GM19397 (cell line): Measurements from ENCODE around the gene ABCA1.
"Not testable (repeated sequence)": the region's sequence is repeated elsewhere in the genome, so short reads cannot be mapped to it uniquely, and the experiment has no call there.

Source experiments
- ATAC-seq: cut with Tn5 transposase; IDR thresholded peaks from one replicate; pipeline ENCODE4 v1.9.1; 2021; ENCODE audit warnings: mild to moderate bottlenecking, moderate library complexity; ENCODE audit not compliant: unreplicated experiment

Gene ABCA1

GRCh38 chr9:104772714-104773510 lies 155.0 kb downstream of the ABCA1 start:
- ATAC-seq, result peak; percentile 29

- ATAC-seq, result no peak
These were observed 158.3 kb downstream of the ABCA1 start for GRCh38 chr9:104769655-104770054.

- ATAC-seq, result not testable (repeated sequence)
These were observed 158.9 kb downstream of the ABCA1 start for GRCh38 chr9:104769029-104769428.

GRCh38 chr9:104767507-104767906 lies 160.4 kb downstream of the ABCA1 start:
- no peak for ATAC-seq

GRCh38 chr9:104766025-104766424 lies 161.9 kb downstream of the ABCA1 start:
- ATAC-seq, result no peak

GRCh38 chr9:104765138-104765537 lies 162.8 kb downstream of the ABCA1 start:
- peak; percentile 30 for ATAC-seq

GRCh38 chr9:104758974-104759373 lies 169.0 kb downstream of the ABCA1 start:
- ATAC-seq, result no peak

- peak; percentile 22 for ATAC-seq
These were observed 177.7 kb downstream of the ABCA1 start for GRCh38 chr9:104750185-104750767.

GRCh38 chr9:104748359-104749031 lies 179.5 kb downstream of the ABCA1 start:
- ATAC-seq, result peak; percentile 2

- peak; percentile 86 for ATAC-seq
These were observed 180.2 kb downstream of the ABCA1 start, which contains the start of gene NIPSNAP3A for GRCh38 chr9:104747565-104748358. Gene NIPSNAP3A, plus strand, starts transcription at chr9:104747683. Its CDS starts 110 bp downstream, at chr9:104747793.

- no peak for ATAC-seq
These were observed 180.8 kb downstream of the ABCA1 start for GRCh38 chr9:104747245-104747564.

GRCh38 chr9:104746798-104747197 lies 181.2 kb downstream of the ABCA1 start:
- ATAC-seq, result no peak

GRCh38 chr9:104746285-104746684 lies 181.7 kb downstream of the ABCA1 start:
- ATAC-seq, result no peak

- ATAC-seq, result no peak
These were observed 182.1 kb downstream of the ABCA1 start for GRCh38 chr9:104745852-104746251.

GRCh38 chr9:104743376-104743985 lies 184.5 kb downstream of the ABCA1 start:
- ATAC-seq, result peak; percentile 28

GRCh38 chr9:104740621-104741020 lies 187.3 kb downstream of the ABCA1 start:
- ATAC-seq, result no peak

- no peak for ATAC-seq
These were observed 189.5 kb downstream of the ABCA1 start for GRCh38 chr9:104738452-104738851.
